Thyroid gland (tissue), 4 donors: ENCODE results near the gene P3H3. TPM values are rescaled to one million over a fixed set of nuclear protein-coding genes. Genes with fewer than 3 reads are reported as not detected.

ENCODE experiments used
- DNase-seq, 2 donors: peaks; one replicate each; pipeline ENCODE4 v3.0.0-alpha.2; 2019
- H3K27ac ChIP-seq, 3 donors: fragments of 200-600 bp; sonication (generic); 1 replicate in 2 of 3; 2 replicates in 1 of 3; pipeline ENCODE4 v1.5.1; 2016 to 2019; ENCODE audit warnings: mild to moderate bottlenecking in 1 of 3, moderate library complexity in 1 of 3
- H3K27me3 ChIP-seq: fragments of 200-600 bp; sonication (generic); one replicate; pipeline ENCODE4 v1.5.1; 2019
- H3K36me3 ChIP-seq, 2 donors: fragments of 200-600 bp; sonication (generic); one replicate each; pipeline ENCODE4 v1.5.1; 2016 to 2019
- H3K4me1 ChIP-seq, 2 donors: fragments of 200-600 bp; sonication (generic); one replicate each; pipeline ENCODE4 v1.5.1; 2017 to 2019
- H3K4me3 ChIP-seq, 3 donors: fragments of 200-600 bp; sonication (generic); replicated peaks in 1 of 3; 1 replicate in 2 of 3; 2 replicates in 1 of 3; pipeline ENCODE4 v1.5.1; 2016; ENCODE audit warnings: mild to moderate bottlenecking in 1 of 3
- H3K9me3 ChIP-seq: fragments of 200-600 bp; sonication (generic); one replicate; pipeline ENCODE4 v1.5.1; 2017
- CTCF ChIP-seq, 6 experiments: fragments of 200-600 bp in 3 of 6; fragments of 450-650 bp in 3 of 6; sonication (generic) in 3 of 6; IDR thresholded peaks; one replicate each; pipeline ENCODE4 v1.5.1; 2016 to 2019; ENCODE audit warnings: antibody characterized with exemption in 6 of 6, mild to moderate bottlenecking in 2 of 6, inconsistent platforms in 1 of 6, moderate library complexity in 1 of 6
- POLR2A ChIP-seq, 2 donors: fragments of 450-650 bp; IDR thresholded peaks; one replicate each; pipeline ENCODE4 v1.6.1; 2017; ENCODE audit warnings: antibody characterized with exemption in 2 of 2, mild to moderate bottlenecking in 2 of 2, moderate library complexity in 1 of 2
- WGBS, 2 donors: methylation state at CpG; one replicate each; pipeline ENCODE4 v1.1.5; 2017; 5-methylcytosine and 5-hydroxymethylcytosine counted together
- intact Hi-C: fragments of 100-400 bp; cut with DNase I; formaldehyde crosslinking; loops from one replicate; pipeline ENCODE4 v1.15.1; 2023
- total RNA-seq, 4 donors: library from RNA; depleted of rRNA; stranded (reverse); fragments of >200 nt; gene quantifications; one replicate each; pipeline ENCODE4 v1.2.3, GENCODE V29; 2016

Gene P3H3
- total RNA-seq, 4 donors from 2014 or later: 13.6 to 27.9 (median 20.3) TPM

- H3K36me3 ChIP-seq: peaks cover 5 to 10% of the 10 kb centered on the region in 2 donors
- WGBS, 2 donors: 90 to 95% methylated on average over 4 of the region's 4 CpGs
These were observed 13.9 kb downstream of the P3H3 start for GRCh38 chr12:6842075-6842474.

GRCh38 chr12:6843118-6843902 is 15.1 kb downstream of the P3H3 start:
- H3K36me3 ChIP-seq: no peaks in the 10 kb centered on the region
- TF ChIP-seq POLR2A (IDR thresholded peaks at IDR 0.05) (no peak), CTCF (IDR thresholded peaks at IDR 0.05) (no peak)
- no peak overlapping the region for H3K27ac ChIP-seq
- no peak for DNase-seq
- H3K4me3 ChIP-seq: no peak overlapping the region
- 79 to 91% methylated on average over 11 to 13 of the region's 16 CpGs for WGBS, 2 donors
- no peaks in the 10 kb centered on the region for H3K4me1 ChIP-seq
- no peaks in the 10 kb centered on the region for H3K27me3 ChIP-seq
- H3K9me3 ChIP-seq: no peaks in the 10 kb centered on the region
- intact Hi-C loops: no loop called here

More at GRCh38 chr12:6842075-6842474, 13.9 kb downstream of the P3H3 start:
- Histone ChIP-seq H3K4me3 (no peak overlapping the region), H3K27me3 (no peaks in the 10 kb centered on the region), H3K27ac (no peak overlapping the region), H3K4me1 (no peaks in the 10 kb centered on the region), H3K9me3 (no peaks in the 10 kb centered on the region)
- TF ChIP-seq POLR2A (IDR thresholded peaks at IDR 0.05) (no peak), CTCF (IDR thresholded peaks at IDR 0.05) (no peak)
- no peak for DNase-seq
- intact Hi-C loops: no loop called here

GRCh38 chr12:6845395-6845794 is 17.2 kb downstream of the P3H3 start:
- intact Hi-C loops: no loop called here
- no peaks in the 10 kb centered on the region for H3K27me3 ChIP-seq
- H3K9me3 ChIP-seq: no peaks in the 10 kb centered on the region
- no peak overlapping the region for H3K27ac ChIP-seq
- WGBS, 2 donors: 89 to 95% methylated on average over 15 to 17 of the region's 17 CpGs
- H3K4me1 ChIP-seq: no peaks in the 10 kb centered on the region
- H3K4me3 ChIP-seq: no peak overlapping the region
- no peaks in the 10 kb centered on the region for H3K36me3 ChIP-seq
- TF ChIP-seq CTCF (IDR thresholded peaks at IDR 0.05) (no peak), POLR2A (IDR thresholded peaks at IDR 0.05) (no peak)
- DNase-seq: no peak

GRCh38 chr12:6846316-6846869 is 18.2 kb downstream of the P3H3 start:
- H3K36me3 ChIP-seq: no peaks in the 10 kb centered on the region

More at GRCh38 chr12:6846316-6846869, 18.2 kb downstream of the P3H3 start:
- Histone ChIP-seq H3K27ac (no peak overlapping the region), H3K4me3 (no peak overlapping the region), H3K27me3 (no peaks in the 10 kb centered on the region), H3K9me3 (no peaks in the 10 kb centered on the region), H3K4me1 (peaks cover 3% of the 10 kb centered on the region in 2 donors)
- DNase-seq: no peak
- WGBS, 2 donors: 91 to 93% methylated on average over 7 of the region's 7 CpGs
- intact Hi-C loops: no loop called here
- TF ChIP-seq CTCF (IDR thresholded peaks at IDR 0.05) (no peak), POLR2A (IDR thresholded peaks at IDR 0.05) (no peak)
